Keratinocyte (primary cell): ENCODE results near the gene C4orf46.

Source experiments
- CTCF ChIP-seq, 3 experiments: IDR thresholded peaks in 1 of 3; conservative IDR thresholded peaks in 1 of 3; optimal IDR thresholded peaks in 1 of 3; 2 replicates in 2 of 3; 3 replicates in 1 of 3; pipeline versions ENCODE3 to v1.5.1; 2011; ENCODE audit warnings: low read length in 3 of 3, mild to moderate bottlenecking in 3 of 3, moderate library complexity in 2 of 3, control low read depth in 1 of 3, inconsistent platforms in 1 of 3; ENCODE audit not compliant: insufficient read depth in 2 of 3; ENCODE audit errors: extremely low read depth in 1 of 3
- EZH2 ChIP-seq: IDR thresholded peaks from one replicate; pipeline ENCODE4 v1.6.1; 2012; ENCODE audit warnings: inconsistent platforms, mild to moderate bottlenecking, low read length, moderate library complexity

GRCh38 chr4:158669310-158669709 lies 2.4 kb downstream of the C4orf46 start:
- TF ChIP-seq CTCF (optimal IDR thresholded peaks at IDR 0.05 in 1 of 3, IDR thresholded peaks at IDR 0.05 in 1 of 3, conservative IDR thresholded peaks at IDR 0.05 in 1 of 3; ENCODE audit: extremely low read depth in 1 of 3, insufficient read depth in 2 of 3, low read length in 3 of 3) (no peak), EZH2 (no peak)
